ENCODE data around the gene SHBG. TPM values are rescaled to one million over a fixed set of nuclear protein-coding genes. Genes with fewer than 3 reads are reported as not detected.
A peak's percentile ranks its signal among the peaks of the same experiment; 100 is the strongest.
"Not testable (repeated sequence)": the region's sequence is repeated elsewhere in the genome, so short reads cannot be mapped to it uniquely, and the experiment has no call there.

Gene SHBG
- polyA plus RNA-seq, 4 donors: 3.5 to 5.7 (median 4.0) TPM

- no peak for DNase-seq (ENCODE audit: low read depth in 4 of 4, low spot score in 3 of 4)
These were observed 18.2 kb upstream of the SHBG start for GRCh38 chr17:7611635-7612293.

- DNase-seq (ENCODE audit: low read depth in 4 of 4, low spot score in 3 of 4): no peak
These were observed 17.7 kb upstream of the SHBG start for GRCh38 chr17:7612294-7612640.

GRCh38 chr17:7613769-7614424, 16.0 kb upstream of the SHBG start:
- no peak for DNase-seq (ENCODE audit: low read depth in 4 of 4, low spot score in 3 of 4)

- DNase-seq (ENCODE audit: low read depth in 4 of 4, low spot score in 3 of 4): peak; percentile 100
These were observed 15.3 kb upstream of the SHBG start, which contains the start of gene FXR2 for GRCh38 chr17:7614425-7615264. FXR2 (minus strand) TSS chr17:7614897; CDS start chr17:7614532, 365 bp downstream.

- no peak for DNase-seq (ENCODE audit: low read depth in 4 of 4, low spot score in 3 of 4)
These were observed 14.6 kb upstream of the SHBG start for GRCh38 chr17:7615265-7615747.

- no peak for DNase-seq (ENCODE audit: low read depth in 4 of 4, low spot score in 3 of 4)
These were observed 11.3 kb upstream of the SHBG start for GRCh38 chr17:7618608-7619007.

- DNase-seq (ENCODE audit: low read depth in 4 of 4, low spot score in 3 of 4): no peak
These were observed 9.1 kb upstream of the SHBG start for GRCh38 chr17:7620835-7621234.

GRCh38 chr17:7623661-7624060, 6.3 kb upstream of the SHBG start:
- DNase-seq (ENCODE audit: low read depth in 4 of 4, low spot score in 3 of 4): no peak

- DNase-seq (ENCODE audit: low read depth in 4 of 4, low spot score in 3 of 4): not testable (repeated sequence)
These were observed 4.2 kb upstream of the SHBG start for GRCh38 chr17:7625749-7626148.

GRCh38 chr17:7626307-7626706, 3.6 kb upstream of the SHBG start:
- no peak for DNase-seq (ENCODE audit: low read depth in 4 of 4, low spot score in 3 of 4)

GRCh38 chr17:7626956-7627249, 3.0 kb upstream of the SHBG start:
- DNase-seq (ENCODE audit: low read depth in 4 of 4, low spot score in 3 of 4): no peak

GRCh38 chr17:7627250-7628121, 2.4 kb upstream of the SHBG start, which contains the start of gene SAT2:
SAT2 (minus strand) TSS chr17:7627821; CDS start chr17:7627635, 186 bp downstream.
- DNase-seq (ENCODE audit: low read depth in 4 of 4, low spot score in 3 of 4): peak; percentile 84 to 94 (median 91)

- DNase-seq (ENCODE audit: low read depth in 4 of 4, low spot score in 3 of 4): no peak
These were observed 1.8 kb downstream of the SHBG start for GRCh38 chr17:7631398-7632380.

GRCh38 chr17:7632492-7632894, 2.6 kb downstream of the SHBG start:
- DNase-seq (ENCODE audit: low read depth in 4 of 4, low spot score in 3 of 4): no peak

GRCh38 chr17:7633093-7633492, 3.2 kb downstream of the SHBG start:
- no peak for DNase-seq (ENCODE audit: low read depth in 4 of 4, low spot score in 3 of 4)

- peak in 2 of 4 donors; percentile 56 to 69 for DNase-seq (ENCODE audit: low read depth in 4 of 4, low spot score in 3 of 4)
These were observed 4.4 kb downstream of the SHBG start for GRCh38 chr17:7634384-7634783.

- no peak for DNase-seq (ENCODE audit: low read depth in 4 of 4, low spot score in 3 of 4)
These were observed 6.2 kb downstream of the SHBG start for GRCh38 chr17:7636163-7636562.

GRCh38 chr17:7640783-7641182, 10.8 kb downstream of the SHBG start:
- no peak for DNase-seq (ENCODE audit: low read depth in 4 of 4, low spot score in 3 of 4)

GRCh38 chr17:7641635-7642034, 11.7 kb downstream of the SHBG start:
- not testable (repeated sequence) for DNase-seq (ENCODE audit: low read depth in 4 of 4, low spot score in 3 of 4)

All from right renal pelvis (tissue), 4 donors.